Measurements from ENCODE around the gene DET1.

- TF ChIP-seq POLR2A (IDR thresholded peaks at IDR 0.05; ENCODE audit: low read depth) (no peak), CTCF (IDR thresholded peaks at IDR 0.05) (no peak), EP300 (IDR thresholded peaks at IDR 0.05) (no peak)
These were observed 42.0 kb downstream of the DET1 start for GRCh38 chr15:88504445-88504844.
